Activated CD4-positive, alpha-beta T cell treated with anti-CD3 and anti-CD28 coated beads for 4 hours (primary cell): ENCODE results near the gene RAPGEF3.

Experiments used
- DNase-seq, 2 donors: peaks; one replicate each; pipeline ENCODE4 v3.0.0-alpha.2; 2020

Gene RAPGEF3

GRCh38 chr12:47717443-47718193 is 41.1 kb downstream of the RAPGEF3 start:
- peak; percentile 32 to 33 for DNase-seq

GRCh38 chr12:47717046-47717442 is 41.6 kb downstream of the RAPGEF3 start:
- DNase-seq = no peak

GRCh38 chr12:47715877-47716548 is 42.7 kb downstream of the RAPGEF3 start:
- no peak for DNase-seq

- DNase-seq = peak; percentile 79 to 81
Measured at GRCh38 chr12:47715393-47715876, 43.2 kb downstream of the RAPGEF3 start.

- DNase-seq = no peak
Measured at GRCh38 chr12:47714826-47715386, 43.8 kb downstream of the RAPGEF3 start.

- no peak for DNase-seq
Measured at GRCh38 chr12:47712171-47712570, 46.5 kb downstream of the RAPGEF3 start.

- DNase-seq = no peak
Measured at GRCh38 chr12:47711448-47711847, 47.2 kb downstream of the RAPGEF3 start.

GRCh38 chr12:47710278-47710677 is 48.4 kb downstream of the RAPGEF3 start:
- no peak for DNase-seq

- DNase-seq = no peak
Measured at GRCh38 chr12:47709671-47710070, 49.0 kb downstream of the RAPGEF3 start.

- no peak for DNase-seq
Measured at GRCh38 chr12:47709237-47709636, 49.4 kb downstream of the RAPGEF3 start.

GRCh38 chr12:47707905-47708543 is 50.7 kb downstream of the RAPGEF3 start:
- DNase-seq = no peak

GRCh38 chr12:47707355-47707754 is 51.3 kb downstream of the RAPGEF3 start:
- DNase-seq = no peak

- DNase-seq = peak; percentile 97 to 98
Measured at GRCh38 chr12:47705566-47706425, 52.9 kb downstream of the RAPGEF3 start, which contains the start of gene RPAP3. Gene RPAP3, minus strand, starts transcription at chr12:47706030. Its CDS starts 3,190 bp downstream, at chr12:47702840.

- no peak for DNase-seq
Measured at GRCh38 chr12:47705229-47705565, 53.5 kb downstream of the RAPGEF3 start.

GRCh38 chr12:47704719-47705118 is 54.0 kb downstream of the RAPGEF3 start:
- DNase-seq = no peak

GRCh38 chr12:47700263-47700662 is 58.4 kb downstream of the RAPGEF3 start:
- DNase-seq = no peak

- DNase-seq = no peak
Measured at GRCh38 chr12:47698631-47699030, 60.0 kb downstream of the RAPGEF3 start.

GRCh38 chr12:47698055-47698454 is 60.6 kb downstream of the RAPGEF3 start:
- no peak for DNase-seq

GRCh38 chr12:47689215-47689614 is 69.5 kb downstream of the RAPGEF3 start:
- no peak for DNase-seq

- DNase-seq = no peak
Measured at GRCh38 chr12:47687636-47688035, 71.0 kb downstream of the RAPGEF3 start.

- DNase-seq = peak in 1 of 2 donors; percentile 22
Measured at GRCh38 chr12:47686645-47687240, 71.9 kb downstream of the RAPGEF3 start.
